Germinal center (tissue), 1 donor: Measurements from ENCODE around the gene GTPBP3.
"Not testable (repeated sequence)": the region's sequence is repeated elsewhere in the genome, so short reads cannot be mapped to it uniquely, and the experiment has no call there.

Experiments
- DNase-seq: peaks from one replicate; pipeline ENCODE4 v3.0.0; 2012; ENCODE audit warnings: mixed read lengths, low spot score

Gene GTPBP3

DNA sequence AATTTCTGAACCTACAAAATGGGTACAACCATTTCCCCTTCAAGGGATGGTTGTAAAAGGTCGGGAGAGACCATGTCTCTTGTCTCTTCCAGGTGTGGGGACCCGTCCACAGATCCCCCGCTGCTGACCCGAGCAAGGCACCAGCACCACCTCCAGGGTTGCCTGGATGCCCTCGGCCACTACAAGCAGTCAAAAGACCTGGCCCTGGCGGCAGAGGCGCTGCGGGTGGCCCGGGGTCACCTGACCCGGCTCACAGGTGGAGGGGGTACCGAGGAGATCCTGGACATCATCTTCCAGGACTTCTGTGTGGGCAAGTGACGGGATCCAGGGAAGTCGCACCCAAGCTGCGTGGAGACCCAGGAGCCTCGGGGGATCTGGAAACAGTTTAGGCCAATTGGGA lies 4.0 kb downstream of the GTPBP3 start:
- DNase-seq, result no peak

DNA sequence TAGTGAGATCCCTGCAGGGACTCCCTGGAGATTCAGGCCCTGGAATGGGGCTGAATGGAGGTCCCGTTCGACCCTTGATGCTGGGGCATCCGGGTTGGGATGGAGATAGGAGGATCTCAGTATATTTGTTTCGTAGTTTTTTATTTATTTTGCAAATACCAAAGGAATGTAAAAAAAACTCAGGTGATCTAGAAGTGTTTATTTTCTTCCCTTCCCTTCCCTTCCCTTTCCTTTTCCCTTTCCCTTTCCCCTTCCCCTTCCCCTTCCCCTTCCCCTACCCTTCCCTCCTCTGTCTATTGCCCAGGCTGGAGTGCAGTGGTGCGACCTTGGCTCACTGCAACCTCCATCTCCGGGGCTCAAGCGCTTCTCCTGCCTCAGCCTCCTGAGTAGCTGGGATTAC lies 4.5 kb downstream of the GTPBP3 start:
- no peak for DNase-seq

DNA sequence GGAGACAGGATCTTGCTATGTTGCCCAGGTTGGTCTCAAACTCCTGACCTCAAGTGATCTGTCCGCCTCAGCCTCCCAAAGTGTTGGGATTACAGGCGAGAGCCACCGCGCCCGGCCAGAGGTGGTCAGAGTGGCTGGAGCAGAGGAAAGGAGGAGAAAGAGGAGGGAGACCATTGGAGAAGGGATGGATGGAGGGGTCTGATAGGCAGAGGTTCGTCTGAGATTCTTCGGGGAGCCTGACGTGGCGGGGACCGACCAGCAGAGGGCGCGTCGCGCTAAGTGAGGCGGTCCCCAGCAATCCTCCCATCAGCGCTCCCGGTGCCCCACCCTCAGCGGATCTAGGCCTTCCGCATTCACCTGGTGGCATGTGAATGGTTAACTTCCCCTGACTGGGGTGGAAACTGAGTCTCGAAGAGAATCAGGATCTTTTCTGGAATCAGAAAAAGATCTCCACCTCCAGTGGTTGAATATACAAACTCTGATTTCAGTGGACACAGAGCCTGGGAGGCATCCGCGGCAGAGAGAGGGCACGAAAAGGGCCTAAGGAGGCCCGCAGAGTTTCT lies 8.8 kb downstream of the GTPBP3 start:
- DNase-seq, result peak; percentile 85

DNA sequence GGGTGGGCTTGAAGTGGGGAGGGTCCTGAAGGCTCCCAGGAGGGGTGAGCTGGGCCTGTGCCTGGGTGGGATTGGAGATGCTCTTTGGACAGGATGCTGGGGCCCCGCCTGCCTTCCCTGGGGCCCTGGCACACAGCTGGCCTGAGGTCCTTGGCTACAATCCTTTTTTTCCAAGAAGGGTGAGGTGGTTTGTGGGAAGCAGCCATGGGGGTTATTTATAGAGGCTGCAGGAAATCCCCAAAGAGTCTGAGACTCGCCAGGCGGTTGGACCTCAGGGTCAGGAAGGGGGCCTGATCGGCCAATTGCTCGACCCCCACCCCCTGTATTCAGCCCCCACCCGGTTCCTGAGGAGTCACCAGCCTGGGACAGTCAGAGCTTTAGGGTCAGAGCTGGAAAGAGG lies 10.0 kb downstream of the GTPBP3 start:
- DNase-seq, result no peak

DNA sequence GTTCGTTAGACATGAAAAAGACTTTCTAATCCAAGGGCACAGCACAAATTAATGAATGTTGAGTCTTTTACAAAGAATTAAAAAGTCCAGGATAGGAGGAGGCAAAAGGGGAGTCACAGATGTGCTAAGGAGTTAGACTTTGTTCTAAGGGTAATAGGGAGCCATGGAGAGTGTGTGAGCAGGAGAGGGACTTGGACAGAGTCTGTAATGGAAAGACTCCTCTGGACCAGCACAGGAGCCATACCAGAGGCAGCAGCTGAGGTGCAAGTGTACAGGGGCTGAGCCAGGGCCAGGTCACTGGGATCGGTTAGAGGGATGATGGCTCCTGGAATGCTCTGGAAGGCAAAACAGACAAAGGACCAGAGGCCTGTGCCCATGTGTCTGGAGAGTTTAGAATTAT lies 10.5 kb downstream of the GTPBP3 start:
- no peak for DNase-seq

DNA sequence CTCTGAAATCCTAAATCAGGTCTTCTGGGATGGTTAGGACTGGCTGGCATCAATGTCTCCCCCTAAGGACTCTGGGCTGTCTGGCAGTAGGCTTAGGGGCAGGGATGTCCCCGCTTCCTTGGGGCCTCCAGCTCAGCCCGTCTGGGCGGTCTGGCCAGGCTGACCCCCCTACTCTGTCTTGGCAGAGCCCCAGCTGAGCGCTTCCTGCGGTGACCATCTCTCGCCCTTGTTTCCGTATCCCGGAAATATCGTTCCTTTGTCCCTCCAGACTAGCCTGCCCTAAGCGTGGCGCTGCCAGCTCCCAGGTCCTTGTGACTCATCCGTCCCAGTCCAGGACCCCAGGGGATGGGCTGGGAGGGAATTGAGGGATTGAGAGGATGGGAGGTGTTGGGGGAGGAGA lies 11.3 kb downstream of the GTPBP3 start:
- DNase-seq, result no peak

DNA sequence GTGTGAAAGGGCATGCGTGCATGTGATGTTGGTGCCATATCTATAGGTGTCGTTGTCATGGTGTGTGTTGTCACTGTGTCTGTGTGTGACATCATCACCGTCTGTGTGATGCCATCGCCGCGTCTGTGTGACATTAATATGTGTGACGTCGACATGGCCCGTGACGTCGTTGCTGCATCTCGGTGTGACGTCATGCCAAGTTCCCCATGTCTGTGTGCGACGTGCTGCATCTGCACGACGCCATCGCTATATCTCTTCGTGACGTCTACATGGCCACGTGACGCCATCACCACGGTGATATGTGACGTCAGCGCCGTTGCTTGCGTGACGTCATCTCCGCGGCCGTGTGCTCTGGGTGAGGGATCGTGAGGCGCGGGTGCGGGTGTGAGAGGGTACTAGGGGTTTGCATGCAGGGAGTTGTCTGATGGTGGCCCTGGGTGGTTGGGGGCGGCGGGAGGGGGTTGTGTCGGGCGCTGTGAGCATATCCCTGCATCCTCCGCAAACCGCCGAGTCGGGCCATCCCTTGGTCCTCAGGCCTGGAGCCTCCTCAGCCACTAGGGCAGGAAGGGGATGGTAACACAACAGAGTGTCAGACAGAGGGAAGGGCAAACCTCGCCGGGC lies 14.6 kb downstream of the GTPBP3 start:
- DNase-seq, result no peak

DNA sequence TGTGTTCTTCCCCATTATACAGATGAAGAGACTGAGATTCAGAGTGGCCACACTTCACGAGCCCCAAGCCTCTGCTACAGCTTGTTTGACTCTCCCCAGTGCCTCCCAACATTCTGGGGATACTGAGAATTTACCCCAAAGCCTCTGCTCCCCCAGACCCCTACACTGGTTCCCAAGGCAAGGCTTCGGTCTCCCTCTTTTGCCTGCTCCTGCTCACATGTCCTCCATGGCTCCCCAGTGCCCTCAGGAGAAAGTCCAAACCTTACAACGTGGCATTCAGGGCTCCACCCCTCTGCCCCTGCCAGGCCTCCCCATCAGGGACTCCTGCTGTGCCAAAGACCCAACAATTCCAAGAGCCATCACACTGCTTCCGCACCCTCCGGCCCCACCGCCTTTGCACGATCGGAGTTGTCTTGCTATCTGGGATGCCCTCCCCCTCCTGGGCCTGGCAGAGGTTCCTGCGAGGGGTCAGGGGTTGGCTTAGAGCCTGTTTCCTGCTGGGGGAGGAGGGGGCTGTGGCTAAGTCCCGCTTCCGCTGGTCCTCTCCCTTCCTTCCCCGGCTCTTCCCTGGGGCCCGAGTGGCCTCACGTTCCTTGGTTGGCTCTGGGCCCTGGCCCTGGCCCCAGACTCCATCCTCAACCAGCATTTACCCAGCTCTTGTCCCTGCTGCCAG lies 15.4 kb downstream of the GTPBP3 start:
- no peak for DNase-seq

DNA sequence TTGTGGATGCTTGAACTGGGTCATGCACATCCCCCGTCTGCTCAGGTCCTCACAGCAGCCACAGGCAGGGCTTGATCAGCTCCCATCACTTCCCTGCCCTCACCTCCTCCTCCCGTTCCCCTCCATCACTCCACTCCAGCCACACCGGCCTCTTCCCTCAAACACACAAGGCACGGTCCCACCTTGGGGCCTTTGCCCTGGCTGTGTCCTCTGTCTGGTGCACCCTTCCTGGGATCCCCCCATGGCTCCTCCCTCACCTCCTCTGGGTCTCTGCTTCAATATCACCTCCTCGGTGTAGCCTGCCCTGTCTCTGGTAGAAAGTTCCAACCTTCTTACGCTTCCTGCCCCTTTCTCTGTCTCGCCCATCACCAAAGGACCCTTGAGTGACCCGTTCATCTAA lies 16.0 kb downstream of the GTPBP3 start:
- DNase-seq, result no peak

DNA sequence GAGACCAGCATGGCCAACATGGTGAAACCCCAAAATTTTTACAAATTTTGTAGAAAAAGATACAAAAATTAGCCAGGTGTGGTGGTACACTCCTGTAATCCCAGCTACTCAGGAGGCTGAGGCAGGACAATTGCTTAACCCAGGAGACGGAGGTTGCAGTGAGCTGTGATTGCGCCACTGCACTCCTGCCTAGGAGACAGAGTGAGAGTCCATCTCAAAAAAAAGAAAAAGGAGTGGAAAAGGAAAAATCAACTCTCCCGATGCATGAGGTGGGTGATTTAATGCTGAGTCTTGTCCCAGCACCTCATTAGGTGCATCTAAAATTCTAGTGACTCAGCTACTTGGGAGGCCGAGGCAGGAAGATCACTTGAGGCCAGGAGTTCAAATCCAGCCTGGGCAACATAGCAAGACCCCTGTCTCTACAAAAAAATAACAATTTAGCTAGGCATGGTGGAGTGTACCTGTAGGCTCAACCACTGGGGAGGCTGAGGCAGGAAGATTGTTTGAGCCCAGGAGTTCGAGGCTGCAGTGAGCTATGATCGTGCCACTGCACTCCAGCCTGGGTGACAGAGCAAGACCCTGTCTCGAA lies 19.8 kb downstream of the GTPBP3 start:
- no peak for DNase-seq

DNA sequence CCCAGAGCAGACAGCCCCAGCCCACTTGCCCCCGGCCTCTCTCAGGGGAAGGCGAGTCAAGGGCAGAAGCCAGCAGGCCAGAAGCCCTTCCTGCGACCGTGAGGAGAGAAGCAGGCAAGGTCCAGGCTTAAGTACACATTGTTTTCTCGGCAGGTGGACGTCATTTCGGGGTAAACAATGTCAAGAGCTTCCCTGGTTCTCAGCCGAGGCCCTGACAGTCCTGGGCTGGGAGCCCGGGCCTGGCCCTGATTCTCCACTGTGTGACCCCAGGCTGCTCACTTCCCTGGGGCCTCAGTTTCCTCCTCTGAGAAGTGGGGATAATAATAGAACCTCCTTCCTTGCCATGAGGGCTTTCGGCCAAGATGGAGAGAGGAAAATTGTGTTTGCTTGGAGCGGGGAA lies 20.4 kb downstream of the GTPBP3 start:
- no peak for DNase-seq

DNA sequence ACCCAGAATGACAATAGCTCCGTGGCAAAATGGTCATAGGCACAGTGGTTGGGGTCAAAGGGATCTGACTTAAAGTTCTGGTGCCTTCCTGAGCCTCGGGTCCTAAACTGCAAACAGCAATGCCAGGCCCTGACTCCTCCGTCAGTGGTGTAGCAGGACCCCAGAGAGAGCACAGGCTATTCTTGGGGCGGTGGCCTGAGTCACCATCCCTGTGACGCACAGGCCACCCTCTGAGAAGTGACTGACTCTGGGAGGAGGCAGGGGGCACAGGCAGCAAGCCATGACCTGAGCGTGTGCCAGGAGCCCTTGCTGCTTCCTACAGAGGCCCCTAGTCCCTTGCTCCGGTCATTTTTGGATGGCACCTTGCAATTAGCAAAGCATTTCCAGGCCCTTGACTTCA lies 21.0 kb downstream of the GTPBP3 start:
- DNase-seq, result no peak

DNA sequence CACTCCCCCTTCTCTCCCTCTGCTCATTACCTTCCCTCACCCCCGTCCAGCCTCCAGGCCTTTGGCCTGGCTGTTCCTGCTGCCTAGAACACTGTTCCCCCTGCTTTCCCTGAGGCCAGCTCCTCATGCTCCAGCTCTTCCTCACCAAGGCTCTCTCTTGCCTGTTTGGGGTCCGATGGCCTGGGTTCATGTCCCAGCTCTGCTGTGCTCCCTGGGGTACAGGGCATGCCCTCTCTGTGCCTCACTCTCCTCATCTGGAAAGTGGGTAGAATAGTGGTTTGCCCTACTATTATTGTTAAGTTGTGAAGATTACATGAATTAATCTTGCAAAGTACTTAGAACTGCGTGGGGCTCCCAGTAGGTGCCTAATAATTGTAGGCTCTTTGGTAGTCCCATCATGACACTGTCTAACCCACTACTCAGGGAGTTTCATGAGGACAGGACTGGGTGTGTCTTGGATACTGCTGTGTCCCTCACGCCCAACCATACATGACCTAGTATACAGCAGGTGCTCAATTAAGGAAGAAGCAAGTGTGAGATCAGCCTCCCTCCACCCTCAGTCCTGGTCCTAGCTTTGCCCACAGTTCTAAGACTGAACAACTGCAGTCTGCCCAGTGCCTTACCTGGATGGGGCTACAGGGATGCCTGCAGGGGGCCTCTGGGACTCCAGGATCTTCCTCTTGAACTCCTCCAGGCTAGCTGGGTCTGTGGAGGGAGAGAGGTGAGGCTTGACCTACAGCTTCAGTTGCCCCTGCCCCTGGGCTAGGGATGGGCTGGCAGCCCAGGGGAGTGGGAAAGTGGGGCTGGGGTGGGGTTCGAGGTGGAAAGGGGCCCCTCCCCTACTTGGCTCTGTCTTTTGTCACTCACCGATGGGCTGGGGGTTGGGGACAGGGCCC lies 22.8 kb downstream of the GTPBP3 start:
- DNase-seq, result no peak

DNA sequence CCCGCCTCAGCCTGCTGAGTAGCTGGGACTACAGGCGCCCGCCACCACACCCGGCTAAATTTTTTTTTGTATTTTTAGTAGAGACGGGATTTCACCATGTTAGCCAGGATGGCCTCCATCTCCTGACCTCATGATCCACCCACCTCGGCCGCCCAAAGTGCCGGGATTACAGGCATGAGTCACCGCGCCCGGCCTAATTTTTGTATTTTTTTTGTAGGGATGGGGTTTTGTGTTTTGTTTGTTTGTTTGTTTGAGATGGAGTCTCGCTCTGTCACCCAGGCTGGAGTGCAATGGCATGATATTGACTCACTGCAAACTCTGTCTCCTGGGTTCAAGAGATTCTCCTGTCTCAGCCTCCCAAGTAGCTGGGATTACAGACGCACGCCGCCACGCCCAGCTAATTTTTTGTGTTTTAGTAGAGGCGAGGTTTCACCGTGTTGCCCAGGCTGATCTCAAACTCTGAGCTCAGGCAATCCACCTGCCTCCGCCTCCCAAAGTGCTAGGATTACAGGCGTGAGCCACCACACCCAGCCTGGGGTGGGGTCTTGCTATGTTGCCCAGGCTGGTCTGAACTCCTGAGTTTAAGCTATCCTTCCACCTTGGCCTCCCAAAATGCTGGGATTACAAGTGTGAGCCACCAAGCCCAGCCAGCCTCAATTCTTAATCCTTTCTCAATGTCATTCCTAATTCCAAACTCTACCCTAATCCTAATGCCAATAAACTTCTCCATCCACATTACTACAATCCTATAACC lies 26.7 kb downstream of the GTPBP3 start:
- DNase-seq, result not testable (repeated sequence)

DNA sequence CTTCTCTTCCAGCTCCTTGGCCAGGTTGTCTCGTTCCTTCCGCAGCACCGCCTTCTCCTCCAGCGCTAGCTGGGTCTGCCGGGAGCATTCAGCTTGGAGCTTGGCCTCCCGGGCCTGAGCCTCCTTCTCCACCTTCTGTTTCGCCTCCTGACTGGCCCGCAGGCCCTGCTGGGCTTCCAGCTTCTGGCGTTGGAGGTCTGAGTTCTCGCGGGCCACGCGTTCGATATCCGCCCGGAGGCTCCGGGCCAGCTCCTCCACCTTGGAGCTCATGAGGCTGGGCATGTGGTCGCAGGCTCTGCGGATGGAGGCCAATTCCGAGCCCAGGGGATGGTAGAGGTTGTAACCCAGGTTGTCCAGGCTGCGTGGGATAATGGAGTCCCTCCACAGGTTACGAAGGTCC lies 28.0 kb downstream of the GTPBP3 start:
- DNase-seq, result no peak

DNA sequence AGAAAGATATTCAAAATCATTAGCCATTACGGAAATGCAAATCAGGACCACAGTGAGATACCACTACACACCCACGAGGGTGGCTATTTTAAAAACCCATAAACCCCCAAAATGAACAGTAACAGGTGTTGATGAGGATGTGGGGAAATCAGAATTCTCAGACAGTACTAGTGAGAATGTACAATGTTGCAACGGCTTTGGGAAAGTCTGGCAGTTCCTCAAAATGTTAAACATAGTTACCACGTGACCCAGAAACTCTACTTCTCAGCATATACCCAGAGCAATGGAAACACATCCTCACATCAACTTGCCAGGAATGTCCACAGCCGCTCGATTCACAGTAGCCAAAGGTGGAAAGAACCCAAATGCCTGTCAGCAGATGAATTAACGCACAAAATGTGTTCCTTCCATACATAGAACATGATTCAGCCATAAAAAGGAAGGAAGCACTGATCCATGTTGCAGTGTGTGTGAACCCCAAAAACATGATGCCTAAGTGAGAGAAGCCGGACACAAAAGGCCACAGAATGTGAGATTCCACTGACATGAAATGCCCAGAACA lies 32.8 kb downstream of the GTPBP3 start:
- DNase-seq, result peak; percentile 62

DNA sequence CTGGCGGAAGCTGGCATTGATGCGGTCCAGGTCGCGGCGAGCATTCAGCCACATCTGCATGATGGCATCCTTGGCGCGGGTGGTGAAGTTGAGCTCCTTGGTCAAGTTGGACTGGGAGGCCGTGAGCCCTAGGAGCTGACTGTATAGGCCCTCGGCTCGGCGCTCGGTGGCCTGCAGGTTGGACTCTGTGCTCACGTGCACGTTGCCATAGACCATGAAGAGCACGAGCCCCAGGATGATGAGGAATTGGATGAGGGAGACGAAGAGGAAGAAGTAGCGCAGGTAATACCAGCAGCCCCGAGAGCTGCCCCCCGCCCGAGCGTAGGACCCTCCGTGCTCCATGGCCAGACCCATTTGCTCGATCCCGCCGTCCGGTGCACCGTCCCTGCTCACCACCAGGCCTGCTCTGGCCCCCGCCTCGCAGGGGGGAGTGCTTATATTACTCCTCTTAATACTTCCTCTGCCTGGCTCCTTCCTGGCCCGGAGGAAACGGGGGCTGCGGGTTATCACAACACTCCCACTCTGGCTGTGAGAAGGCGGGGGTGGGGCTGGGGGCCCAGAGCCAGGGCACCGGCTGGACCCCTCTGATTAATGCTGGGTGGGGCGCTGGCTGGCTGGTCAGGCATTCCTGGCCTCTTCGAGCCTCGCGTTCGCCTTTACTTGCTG lies 39.7 kb downstream of the GTPBP3 start, which contains the start of gene PLVAP:
TSS of gene PLVAP (minus strand) at position 408 of the 666 bp plus-strand sequence. CDS start at position 354, 54 bp downstream.
- DNase-seq, result no peak

DNA sequence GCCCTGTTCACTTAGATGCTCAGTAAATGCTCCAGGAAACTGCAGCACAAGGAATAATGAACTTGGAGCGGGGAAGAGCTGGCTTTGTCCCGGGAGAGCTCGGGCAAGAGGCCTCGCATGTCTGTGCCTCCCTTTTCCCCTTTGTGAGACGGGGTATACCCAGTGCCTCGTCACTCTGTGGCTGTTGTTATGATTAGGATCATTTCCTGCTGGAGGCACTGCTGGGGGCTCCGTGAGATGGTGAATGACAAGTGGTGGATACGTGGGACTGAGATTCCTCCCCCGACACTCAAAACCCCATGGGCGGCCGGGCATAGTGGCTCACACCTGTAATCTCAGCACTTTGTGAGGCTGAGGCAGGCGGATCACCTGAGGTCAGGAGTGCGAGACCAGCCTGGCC lies 40.9 kb downstream of the GTPBP3 start:
- no peak for DNase-seq

DNA sequence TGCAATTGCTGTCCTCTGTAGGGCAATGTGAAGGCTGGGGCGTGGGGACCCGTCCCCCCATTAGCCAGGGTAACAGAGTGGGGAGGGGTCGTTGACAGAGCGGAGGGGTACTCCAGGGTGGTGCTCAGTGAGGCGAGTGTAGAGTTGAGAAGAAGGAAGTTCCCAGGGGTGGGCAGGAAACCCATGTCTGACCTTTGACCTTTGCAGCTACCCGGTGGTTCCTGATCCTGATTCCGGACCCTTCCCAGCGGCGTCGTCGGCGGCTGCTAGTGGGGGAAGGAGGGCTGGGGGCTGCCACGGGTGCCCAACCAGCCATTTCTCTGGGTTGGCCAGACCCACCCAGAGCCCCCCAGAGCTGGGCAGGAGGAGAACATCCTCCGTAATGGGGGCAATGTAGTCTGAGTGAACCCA lies 41.9 kb downstream of the GTPBP3 start:
- DNase-seq, result no peak

DNA sequence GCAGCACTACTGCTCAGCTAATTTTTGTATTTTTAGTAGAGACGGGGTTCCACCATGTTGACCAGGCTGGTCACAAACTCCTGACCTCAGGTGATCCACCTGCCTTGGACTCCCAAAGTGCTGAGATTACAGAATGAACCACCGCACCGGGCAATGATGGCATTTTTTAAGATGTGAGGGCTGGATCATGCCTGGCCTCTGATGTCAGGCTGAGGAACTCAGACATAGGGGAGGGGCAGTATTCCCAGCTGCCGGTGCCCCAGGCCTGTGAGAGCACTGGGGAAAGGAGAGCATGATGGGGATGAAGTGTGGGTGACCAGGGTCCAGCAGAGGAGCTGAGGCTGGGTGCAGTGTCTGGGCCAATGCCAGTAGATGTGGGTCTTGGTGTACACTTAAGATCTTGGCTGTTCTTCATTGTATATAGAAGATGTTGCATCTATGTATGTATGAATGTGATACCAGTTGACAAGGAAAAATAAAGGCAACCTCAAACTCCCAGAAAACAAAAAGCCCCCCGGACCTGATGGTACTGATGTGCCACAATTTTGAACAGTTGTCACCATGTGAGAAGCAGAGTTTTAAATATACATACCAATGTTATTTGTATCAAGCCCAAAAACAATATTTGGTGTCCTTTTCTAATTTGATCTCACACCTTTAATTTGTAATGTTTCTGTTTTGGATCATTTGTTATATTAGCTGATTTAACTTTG lies 43.2 kb downstream of the GTPBP3 start:
- DNase-seq, result no peak
